Thyroid gland (tissue), 4 donors: ENCODE results near the gene SCGB3A1. TPM values are rescaled to one million over a fixed set of nuclear protein-coding genes. Genes with fewer than 3 reads are reported as not detected.

Experiments used
- DNase-seq, 2 donors: peaks; one replicate each; pipeline ENCODE4 v3.0.0-alpha.2; 2019
- H3K27ac ChIP-seq, 3 donors: fragments of 200-600 bp; sonication (generic); 1 replicate in 2 of 3; 2 replicates in 1 of 3; pipeline ENCODE4 v1.5.1; 2016 to 2019; ENCODE audit warnings: mild to moderate bottlenecking in 1 of 3, moderate library complexity in 1 of 3
- H3K27me3 ChIP-seq: fragments of 200-600 bp; sonication (generic); one replicate; pipeline ENCODE4 v1.5.1; 2019
- H3K36me3 ChIP-seq, 2 donors: fragments of 200-600 bp; sonication (generic); one replicate each; pipeline ENCODE4 v1.5.1; 2016 to 2019
- H3K4me1 ChIP-seq, 2 donors: fragments of 200-600 bp; sonication (generic); one replicate each; pipeline ENCODE4 v1.5.1; 2017 to 2019
- H3K4me3 ChIP-seq, 3 donors: fragments of 200-600 bp; sonication (generic); replicated peaks in 1 of 3; 1 replicate in 2 of 3; 2 replicates in 1 of 3; pipeline ENCODE4 v1.5.1; 2016; ENCODE audit warnings: mild to moderate bottlenecking in 1 of 3
- H3K9me3 ChIP-seq: fragments of 200-600 bp; sonication (generic); one replicate; pipeline ENCODE4 v1.5.1; 2017
- POLR2A ChIP-seq, 2 donors: fragments of 450-650 bp; IDR thresholded peaks; one replicate each; pipeline ENCODE4 v1.6.1; 2017; ENCODE audit warnings: antibody characterized with exemption in 2 of 2, mild to moderate bottlenecking in 2 of 2, moderate library complexity in 1 of 2
- WGBS, 2 donors: methylation state at CpG; one replicate each; pipeline ENCODE4 v1.1.5; 2017; 5-methylcytosine and 5-hydroxymethylcytosine counted together
- intact Hi-C: fragments of 100-400 bp; cut with DNase I; formaldehyde crosslinking; loops from one replicate; pipeline ENCODE4 v1.15.1; 2023
- total RNA-seq, 4 donors: library from RNA; depleted of rRNA; stranded (reverse); fragments of >200 nt; gene quantifications; one replicate each; pipeline ENCODE4 v1.2.3, GENCODE V29; 2016
- TF ChIP-seq, protein P1 (sequence below), 6 experiments: fragments of 200-600 bp in 3 of 6; fragments of 450-650 bp in 3 of 6; sonication (generic) in 3 of 6; IDR thresholded peaks; one replicate each; pipeline ENCODE4 v1.5.1; 2016 to 2019; ENCODE audit warnings: antibody characterized with exemption in 6 of 6, mild to moderate bottlenecking in 2 of 6, inconsistent platforms in 1 of 6, moderate library complexity in 1 of 6

SCGB3A1 gene
- total RNA-seq, 4 donors from 2014 or later, result 1.0 to 8.1 (median 3.5) TPM; not detected in 1

GRCh38 chr5:180592176-180592575 is 877 bp upstream of the SCGB3A1 start:
- Histone ChIP-seq H3K4me3 (no peak overlapping the region), H3K9me3 (no peaks in the 10 kb centered on the region), H3K4me1 (peaks cover 25 to 41% of the 10 kb centered on the region in 2 donors), H3K36me3 (no peaks in the 10 kb centered on the region), H3K27ac (no peak overlapping the region), H3K27me3 (no peaks in the 10 kb centered on the region)
- 94 to 96% methylated on average over 10 of the region's 10 CpGs for WGBS, 2 donors
- no peak for DNase-seq
- intact Hi-C loops, result no loop called here
- TF ChIP-seq, protein P1, sequence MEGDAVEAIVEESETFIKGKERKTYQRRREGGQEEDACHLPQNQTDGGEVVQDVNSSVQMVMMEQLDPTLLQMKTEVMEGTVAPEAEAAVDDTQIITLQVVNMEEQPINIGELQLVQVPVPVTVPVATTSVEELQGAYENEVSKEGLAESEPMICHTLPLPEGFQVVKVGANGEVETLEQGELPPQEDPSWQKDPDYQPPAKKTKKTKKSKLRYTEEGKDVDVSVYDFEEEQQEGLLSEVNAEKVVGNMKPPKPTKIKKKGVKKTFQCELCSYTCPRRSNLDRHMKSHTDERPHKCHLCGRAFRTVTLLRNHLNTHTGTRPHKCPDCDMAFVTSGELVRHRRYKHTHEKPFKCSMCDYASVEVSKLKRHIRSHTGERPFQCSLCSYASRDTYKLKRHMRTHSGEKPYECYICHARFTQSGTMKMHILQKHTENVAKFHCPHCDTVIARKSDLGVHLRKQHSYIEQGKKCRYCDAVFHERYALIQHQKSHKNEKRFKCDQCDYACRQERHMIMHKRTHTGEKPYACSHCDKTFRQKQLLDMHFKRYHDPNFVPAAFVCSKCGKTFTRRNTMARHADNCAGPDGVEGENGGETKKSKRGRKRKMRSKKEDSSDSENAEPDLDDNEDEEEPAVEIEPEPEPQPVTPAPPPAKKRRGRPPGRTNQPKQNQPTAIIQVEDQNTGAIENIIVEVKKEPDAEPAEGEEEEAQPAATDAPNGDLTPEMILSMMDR (IDR thresholded peaks at IDR 0.05), result no peak
- no peak for TF ChIP-seq POLR2A (IDR thresholded peaks at IDR 0.05)

DNA sequence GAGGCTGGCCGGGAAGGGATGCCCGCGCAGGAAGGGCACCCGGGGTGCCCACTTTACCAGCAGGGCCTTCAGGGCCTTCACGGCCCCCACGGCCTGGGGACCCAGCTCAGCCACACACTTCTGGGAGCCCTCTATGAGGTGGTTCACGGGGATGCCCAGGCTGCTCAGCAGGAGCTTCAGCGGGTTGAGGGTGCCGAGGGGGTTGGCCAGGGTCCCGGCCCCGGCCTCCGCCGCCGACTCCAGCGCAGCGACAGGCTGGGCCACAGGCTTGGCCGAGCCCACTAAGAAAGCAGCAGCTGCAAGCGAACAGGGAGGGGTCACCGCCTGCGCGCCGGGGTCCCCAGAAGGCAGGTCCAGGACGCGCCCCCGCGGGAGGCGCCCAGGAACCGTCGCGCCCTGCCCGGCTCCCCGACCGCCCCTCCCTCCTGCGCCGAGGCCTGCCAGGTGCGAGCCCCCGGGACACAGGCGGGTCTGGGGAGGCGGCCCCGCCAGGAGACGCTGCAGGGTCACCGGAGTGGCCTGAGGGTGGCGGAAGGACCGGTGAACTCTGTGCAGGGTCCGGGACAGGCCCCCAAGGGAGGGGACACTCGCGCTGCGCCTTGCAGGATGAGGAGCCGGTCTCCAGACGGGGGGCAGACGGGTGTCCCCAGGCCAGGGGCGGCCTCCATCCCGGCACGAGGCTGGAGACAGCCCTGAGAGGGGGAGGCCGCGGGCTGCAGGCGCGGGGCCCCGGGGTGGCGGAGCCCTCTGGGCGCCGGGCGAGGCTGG is 572 bp downstream of the SCGB3A1 start:
- Histone ChIP-seq H3K4me3 (peak overlapping the region in 1 of 3 donors; percentile 16), H3K9me3 (no peaks in the 10 kb centered on the region), H3K27ac (no peak overlapping the region), H3K27me3 (no peaks in the 10 kb centered on the region), H3K36me3 (no peaks in the 10 kb centered on the region), H3K4me1 (peaks cover 20 to 31% of the 10 kb centered on the region in 2 donors)
- DNase-seq, result no peak
- intact Hi-C loops, result no loop called here
- TF ChIP-seq, protein P1 (IDR thresholded peaks at IDR 0.05), result no peak
- TF ChIP-seq POLR2A (IDR thresholded peaks at IDR 0.05), result no peak
- 0 to 19% methylated on average over 3 to 19 of the region's 63 CpGs for WGBS, 2 donors

DNA sequence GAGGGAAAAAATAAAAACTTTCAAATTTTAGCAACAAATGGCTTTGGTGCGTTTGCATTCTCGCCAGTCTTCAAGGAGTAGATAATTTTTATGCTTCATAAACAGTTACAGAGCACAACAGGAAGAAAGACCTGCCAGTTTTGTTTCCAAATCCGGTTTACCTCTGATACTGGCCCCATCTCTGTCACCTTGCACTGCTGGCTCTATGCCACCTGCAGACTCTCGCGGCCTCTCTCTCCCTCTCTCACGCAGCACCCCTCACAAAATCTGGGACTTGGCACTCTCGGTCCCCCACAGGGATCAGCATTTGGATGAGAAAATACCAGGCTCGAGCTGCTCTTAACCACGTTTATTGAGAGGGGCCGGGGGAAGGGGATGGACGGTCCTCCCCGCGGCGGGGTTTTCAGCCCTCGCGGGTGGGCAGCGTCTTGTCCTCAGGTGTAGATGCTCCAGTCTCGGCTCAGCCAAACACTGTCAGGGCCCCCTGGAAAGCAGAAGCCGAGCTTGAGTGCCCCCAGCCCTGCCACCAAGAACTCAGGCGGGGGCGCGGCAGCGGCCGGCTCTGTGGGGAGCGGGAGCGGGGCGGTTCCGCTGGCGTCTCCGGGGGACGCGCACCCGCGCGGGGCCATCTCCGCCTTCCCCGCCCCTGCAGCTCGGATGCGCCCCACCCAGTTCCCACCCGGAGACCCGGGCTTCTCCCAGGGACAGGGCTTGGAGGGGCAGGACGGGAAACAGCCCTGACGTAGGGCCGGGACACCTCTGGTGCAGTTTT is 1.3 kb downstream of the SCGB3A1 start:
- WGBS, 2 donors, result 8 to 11% methylated on average over 15 to 17 of the region's 44 CpGs
- no peaks in the 10 kb centered on the region for H3K36me3 ChIP-seq
- DNase-seq, result no peak
- no peaks in the 10 kb centered on the region for H3K9me3 ChIP-seq
- H3K4me3 ChIP-seq, result peak overlapping the region in 1 of 3 donors; percentile 13
- no peaks in the 10 kb centered on the region for H3K27me3 ChIP-seq
- TF ChIP-seq, protein P1 (IDR thresholded peaks at IDR 0.05), result no peak
- TF ChIP-seq POLR2A (IDR thresholded peaks at IDR 0.05), result no peak
- peaks cover 12 to 23% of the 10 kb centered on the region in 2 donors for H3K4me1 ChIP-seq
- no peak overlapping the region for H3K27ac ChIP-seq
- intact Hi-C loops, result no loop called here

GRCh38 chr5:180586870-180587269 is 4.4 kb downstream of the SCGB3A1 start:
- no peaks in the 10 kb centered on the region for H3K36me3 ChIP-seq
- no peaks in the 10 kb centered on the region for H3K27me3 ChIP-seq
- no peak overlapping the region for H3K27ac ChIP-seq
- intact Hi-C loops, result no loop called here
- H3K4me1 ChIP-seq, result peaks cover 12 to 20% of the 10 kb centered on the region in 2 donors
- 91 to 93% methylated on average over 10 of the region's 10 CpGs for WGBS, 2 donors
- TF ChIP-seq, protein P1 (IDR thresholded peaks at IDR 0.05), result no peak
- TF ChIP-seq POLR2A (IDR thresholded peaks at IDR 0.05), result no peak
- H3K4me3 ChIP-seq, result no peak overlapping the region
- DNase-seq, result no peak
- no peaks in the 10 kb centered on the region for H3K9me3 ChIP-seq

GRCh38 chr5:180586204-180586603 is 5.1 kb downstream of the SCGB3A1 start:
- Histone ChIP-seq H3K9me3 (no peaks in the 10 kb centered on the region), H3K27ac (no peak overlapping the region), H3K27me3 (no peaks in the 10 kb centered on the region), H3K4me3 (no peak overlapping the region), H3K36me3 (no peaks in the 10 kb centered on the region), H3K4me1 (peaks cover 12 to 15% of the 10 kb centered on the region in 2 donors)
- WGBS, 2 donors, result 87 to 91% methylated on average over 3 of the region's 3 CpGs
- TF ChIP-seq, protein P1 (IDR thresholded peaks at IDR 0.05), result no peak
- no peak for TF ChIP-seq POLR2A (IDR thresholded peaks at IDR 0.05)
- no peak for DNase-seq
- intact Hi-C loops, result no loop called here
